Stimulated activated naive CD8-positive, alpha-beta T cell treated with anti-CD3 and anti-CD28 coated beads, Interleukin-15, amount 100 ng/mL, for 72 hours (primary cell): ENCODE measurements around the gene FN1.

Experiments used
- ATAC-seq: fragments of 150-1000 bp; cut with Tn5 transposase; 2 replicates; pipeline ENCODE4 v1.10.0; 2021; ENCODE audit warnings: mild to moderate bottlenecking, moderate library complexity
- DNase-seq, 2 donors: peaks; one replicate each; pipeline ENCODE4 v3.0.0; 2021 to 2022
- H3K27ac Mint-ChIP-seq, 2 donors: one replicate each; pipeline ENCODE4 v1.8.0; 2022; ENCODE audit warnings: mild to moderate bottlenecking in 2 of 2, mixed read lengths in 2 of 2, moderate library complexity in 2 of 2
- H3K27me3 Mint-ChIP-seq: one replicate; pipeline ENCODE4 v1.8.0; 2022; ENCODE audit warnings: mixed read lengths
- H3K4me1 Mint-ChIP-seq: one replicate; pipeline ENCODE4 v1.8.0; 2022; ENCODE audit warnings: mild to moderate bottlenecking, mixed read lengths
- H3K4me3 Mint-ChIP-seq, 2 donors: one replicate each; pipeline ENCODE4 v1.8.0; 2022; ENCODE audit warnings: mild to moderate bottlenecking in 2 of 2, mixed read lengths in 2 of 2, moderate library complexity in 1 of 2
- H3K9me3 Mint-ChIP-seq, 2 donors: one replicate each; pipeline ENCODE4 v1.8.0; 2022; ENCODE audit warnings: mixed read lengths in 2 of 2

The FN1 gene

DNA sequence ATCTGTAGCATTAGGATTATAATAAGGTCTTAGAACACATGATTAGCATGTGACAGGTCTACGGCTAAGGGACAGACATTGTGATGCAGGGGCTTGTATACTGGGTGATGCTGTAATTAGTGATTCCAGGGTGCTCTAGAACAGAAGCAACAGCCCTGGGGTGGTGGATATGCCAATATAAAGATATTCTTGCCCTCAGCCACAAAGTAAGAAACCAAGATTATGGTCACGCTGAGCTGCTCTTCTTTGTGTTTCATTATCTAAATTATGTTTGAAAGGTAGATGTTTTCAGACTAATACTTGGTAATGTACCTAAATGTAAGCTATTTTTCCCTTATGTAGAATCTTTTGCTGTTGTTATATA is 45.3 kb downstream of the FN1 start:
- ATAC-seq (no peak), DNase-seq (no peak)
- Mint-ChIP-seq H3K4me1 (no peaks in the 10 kb centered on the region), H3K9me3 (no peaks in the 10 kb centered on the region), H3K4me3 (no peak overlapping the region), H3K27ac (no peak overlapping the region), H3K27me3 (peaks cover 6% of the 10 kb centered on the region)

GRCh38 chr2:215388002-215388728 is 47.7 kb downstream of the FN1 start:
- Mint-ChIP-seq H3K27me3 (no peaks in the 10 kb centered on the region), H3K4me3 (no peak overlapping the region), H3K27ac (peak overlapping the region in 1 of 2 donors; percentile 14), H3K9me3 (no peaks in the 10 kb centered on the region), H3K4me1 (no peaks in the 10 kb centered on the region)
- ATAC-seq (no peak), DNase-seq (no peak)

DNA sequence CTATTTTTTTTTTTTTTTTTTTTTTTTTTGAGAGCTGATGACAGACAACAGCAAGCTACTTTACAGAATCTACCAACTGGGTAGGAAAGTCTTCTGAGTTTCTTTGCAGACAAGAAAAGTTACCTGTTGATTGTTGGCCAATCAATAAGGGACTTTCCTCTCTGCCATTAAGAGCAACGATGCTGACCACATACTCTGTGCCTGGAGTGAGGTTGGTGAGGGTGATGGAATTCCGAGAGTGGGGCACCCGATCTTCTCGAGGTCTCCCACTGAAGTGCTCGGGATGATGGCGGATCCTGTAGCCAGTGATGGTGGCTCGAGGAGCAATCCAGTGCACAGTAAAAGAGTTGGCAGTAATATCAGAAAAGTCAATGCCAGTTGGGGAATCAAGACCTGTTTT is 49.3 kb downstream of the FN1 start:
- no peaks in the 10 kb centered on the region for H3K4me1 Mint-ChIP-seq
- DNase-seq: no peak
- no peaks in the 10 kb centered on the region for H3K9me3 Mint-ChIP-seq
- H3K27ac Mint-ChIP-seq: no peak overlapping the region
- ATAC-seq: no peak
- no peak overlapping the region for H3K4me3 Mint-ChIP-seq
- H3K27me3 Mint-ChIP-seq: no peaks in the 10 kb centered on the region

DNA sequence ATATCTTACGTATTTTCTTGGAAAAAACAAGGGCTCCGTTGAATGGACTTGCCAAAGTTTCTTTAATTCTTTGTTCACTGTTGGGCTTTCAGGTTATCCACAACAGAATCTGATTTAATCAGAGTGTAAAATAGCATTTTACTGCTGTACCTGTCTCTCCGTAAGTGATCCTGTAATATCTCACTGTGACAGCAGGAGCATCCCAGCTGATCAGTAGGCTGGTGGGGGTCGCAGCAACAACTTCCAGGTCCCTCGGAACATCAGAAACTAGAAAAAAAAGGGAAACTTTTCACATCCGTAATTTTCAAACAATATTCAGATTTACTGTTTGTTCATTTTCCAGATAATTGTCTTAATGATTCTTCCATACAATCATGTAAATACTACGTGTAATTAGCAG is 51.2 kb downstream of the FN1 start:
- ATAC-seq: no peak
- no peaks in the 10 kb centered on the region for H3K27me3 Mint-ChIP-seq
- no peaks in the 10 kb centered on the region for H3K9me3 Mint-ChIP-seq
- H3K4me3 Mint-ChIP-seq: no peak overlapping the region
- H3K4me1 Mint-ChIP-seq: no peaks in the 10 kb centered on the region
- H3K27ac Mint-ChIP-seq: no peak overlapping the region
- DNase-seq: no peak

GRCh38 chr2:215383652-215384279 is 52.1 kb downstream of the FN1 start:
- no peak overlapping the region for H3K4me3 Mint-ChIP-seq
- no peaks in the 10 kb centered on the region for H3K9me3 Mint-ChIP-seq
- ATAC-seq (no peak), DNase-seq (no peak)
- no peaks in the 10 kb centered on the region for H3K4me1 Mint-ChIP-seq
- no peak overlapping the region for H3K27ac Mint-ChIP-seq
- no peaks in the 10 kb centered on the region for H3K27me3 Mint-ChIP-seq

DNA sequence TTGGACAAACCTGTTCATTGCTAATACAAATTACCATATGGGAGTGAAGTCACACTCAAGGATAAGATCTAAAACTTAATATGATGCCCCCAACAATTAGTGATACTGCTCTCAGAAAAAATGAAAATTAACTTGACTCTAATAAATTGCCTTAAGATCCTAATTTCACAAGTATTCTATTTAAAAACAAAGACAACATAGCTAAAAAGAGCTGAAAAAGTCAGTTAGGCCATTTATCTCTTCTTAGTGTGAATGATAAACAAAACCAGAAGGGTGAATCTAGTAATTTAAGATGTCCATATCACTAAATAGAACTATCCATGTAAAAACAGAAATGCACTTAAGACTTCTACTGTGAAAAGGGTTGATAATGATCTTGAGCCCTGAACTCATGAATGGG is 53.4 kb downstream of the FN1 start:
- ATAC-seq (no peak), DNase-seq (no peak)
- no peak overlapping the region for H3K27ac Mint-ChIP-seq
- no peaks in the 10 kb centered on the region for H3K4me1 Mint-ChIP-seq
- H3K27me3 Mint-ChIP-seq: no peaks in the 10 kb centered on the region
- no peak overlapping the region for H3K4me3 Mint-ChIP-seq
- no peaks in the 10 kb centered on the region for H3K9me3 Mint-ChIP-seq

DNA sequence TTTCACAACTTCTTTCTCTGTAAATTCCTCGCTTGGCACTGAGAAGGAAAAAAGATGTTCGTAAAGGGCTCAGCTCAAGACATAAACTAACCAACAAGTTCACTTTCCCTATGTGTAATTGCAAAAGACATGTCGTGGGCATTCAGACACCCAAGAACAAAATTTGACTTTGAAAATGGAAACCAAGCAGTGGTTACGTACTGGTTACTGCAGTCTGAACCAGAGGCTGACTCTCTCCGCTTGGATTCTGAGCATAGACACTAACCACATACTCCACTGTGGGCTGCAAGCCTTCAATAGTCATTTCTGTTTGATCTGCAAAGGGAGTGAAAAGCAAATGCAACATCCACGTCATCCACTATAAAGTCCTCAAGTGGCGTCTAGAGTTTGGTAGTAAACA is 53.9 kb downstream of the FN1 start:
- Mint-ChIP-seq H3K4me3 (no peak overlapping the region), H3K4me1 (no peaks in the 10 kb centered on the region), H3K27ac (no peak overlapping the region), H3K9me3 (no peaks in the 10 kb centered on the region), H3K27me3 (no peaks in the 10 kb centered on the region)
- ATAC-seq (no peak), DNase-seq (no peak)

- ATAC-seq (no peak), DNase-seq (no peak)
- H3K4me3 Mint-ChIP-seq: no peak overlapping the region
- H3K27ac Mint-ChIP-seq: no peak overlapping the region
- H3K4me1 Mint-ChIP-seq: no peaks in the 10 kb centered on the region
- no peaks in the 10 kb centered on the region for H3K9me3 Mint-ChIP-seq
- H3K27me3 Mint-ChIP-seq: no peaks in the 10 kb centered on the region
Observed at GRCh38 chr2:215380699-215381098, 55.2 kb downstream of the FN1 start.

DNA sequence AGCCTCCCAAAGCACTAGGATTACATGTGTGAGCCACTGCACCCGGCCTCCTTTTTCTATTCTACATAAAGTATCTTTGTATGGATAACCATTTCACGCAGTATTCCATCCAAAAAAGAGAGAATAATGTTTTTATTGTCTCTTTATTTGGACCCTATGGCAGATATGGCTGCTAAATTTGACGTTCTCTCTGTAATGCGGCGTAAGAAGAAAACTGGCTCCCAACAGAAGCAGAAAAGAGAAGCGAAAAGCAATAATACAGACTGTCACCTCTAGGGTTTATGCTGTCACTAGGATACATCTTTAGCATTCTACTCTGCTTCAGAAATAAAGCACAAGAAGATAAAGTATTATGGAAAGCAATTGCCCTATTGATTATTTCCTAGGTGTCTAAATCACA is 55.9 kb downstream of the FN1 start:
- ATAC-seq: no peak
- Mint-ChIP-seq H3K9me3 (no peaks in the 10 kb centered on the region), H3K4me3 (no peak overlapping the region)

DNA sequence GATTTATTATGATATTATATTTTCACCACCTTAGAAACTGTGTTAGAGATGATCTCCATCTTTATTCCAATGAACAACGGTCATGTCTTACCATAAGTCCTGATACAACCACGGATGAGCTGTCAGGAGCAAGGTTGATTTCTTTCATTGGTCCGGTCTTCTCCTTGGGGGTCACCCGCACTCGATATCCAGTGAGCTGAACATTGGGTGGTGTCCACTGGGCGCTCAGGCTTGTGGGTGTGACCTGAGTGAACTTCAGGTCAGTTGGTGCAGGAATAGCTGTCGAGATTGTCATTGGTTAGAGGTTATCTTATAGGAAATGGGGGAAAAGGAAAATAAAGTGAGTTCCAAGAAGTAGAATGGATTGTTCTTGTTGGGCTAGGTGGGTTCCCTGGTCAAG is 56.8 kb downstream of the FN1 start:
- DNase-seq: no peak
- no peak overlapping the region for H3K4me3 Mint-ChIP-seq
- ATAC-seq: no peak
- peaks cover 0 to 9% of the 10 kb centered on the region in 2 donors for H3K9me3 Mint-ChIP-seq
- H3K4me1 Mint-ChIP-seq: no peaks in the 10 kb centered on the region
- H3K27ac Mint-ChIP-seq: no peak overlapping the region
- H3K27me3 Mint-ChIP-seq: no peaks in the 10 kb centered on the region

More for the DNA sequence above, 55.9 kb downstream of the FN1 start:
- Mint-ChIP-seq H3K27ac (no peak overlapping the region), H3K27me3 (no peaks in the 10 kb centered on the region), H3K4me1 (no peaks in the 10 kb centered on the region)
- DNase-seq: no peak

GRCh38 chr2:215378045-215378444 is 57.8 kb downstream of the FN1 start:
- DNase-seq (no peak), ATAC-seq (no peak)
- no peak overlapping the region for H3K27ac Mint-ChIP-seq
- no peaks in the 10 kb centered on the region for H3K27me3 Mint-ChIP-seq
- H3K4me3 Mint-ChIP-seq: no peak overlapping the region
- no peaks in the 10 kb centered on the region for H3K4me1 Mint-ChIP-seq
- peaks cover 0 to 9% of the 10 kb centered on the region in 2 donors for H3K9me3 Mint-ChIP-seq

- DNase-seq (no peak), ATAC-seq (no peak)
- H3K27ac Mint-ChIP-seq: no peak overlapping the region
- H3K4me1 Mint-ChIP-seq: no peaks in the 10 kb centered on the region
- H3K9me3 Mint-ChIP-seq: peaks cover 0 to 9% of the 10 kb centered on the region in 2 donors
- no peaks in the 10 kb centered on the region for H3K27me3 Mint-ChIP-seq
- H3K4me3 Mint-ChIP-seq: no peak overlapping the region
Observed at GRCh38 chr2:215377283-215377682, 58.6 kb downstream of the FN1 start.

- Mint-ChIP-seq H3K27ac (no peak overlapping the region), H3K9me3 (peaks cover 0 to 9% of the 10 kb centered on the region in 2 donors), H3K4me3 (no peak overlapping the region), H3K27me3 (no peaks in the 10 kb centered on the region), H3K4me1 (no peaks in the 10 kb centered on the region)
- DNase-seq (no peak), ATAC-seq (no peak)
Observed at GRCh38 chr2:215376103-215376780, 59.6 kb downstream of the FN1 start.

DNA sequence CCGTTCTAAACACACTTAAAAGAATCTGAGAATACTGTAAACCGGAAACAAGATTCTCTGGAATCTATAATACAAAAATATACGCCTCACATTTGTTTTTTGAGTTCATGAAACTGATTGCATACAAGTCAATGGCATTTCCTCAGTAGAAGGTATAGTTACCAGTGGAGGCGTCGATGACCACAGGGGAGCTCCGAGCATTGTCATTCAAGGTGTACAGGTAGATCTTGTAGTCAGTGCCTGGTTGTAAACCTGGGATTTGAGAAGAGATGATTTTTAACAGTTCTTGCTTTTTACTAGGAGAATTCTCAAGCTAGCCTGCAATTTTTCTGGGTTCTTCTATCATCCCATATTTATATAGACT is 60.4 kb downstream of the FN1 start:
- Mint-ChIP-seq H3K27me3 (no peaks in the 10 kb centered on the region), H3K4me1 (no peaks in the 10 kb centered on the region), H3K27ac (no peak overlapping the region), H3K9me3 (peaks cover 0 to 9% of the 10 kb centered on the region in 2 donors), H3K4me3 (no peak overlapping the region)
- ATAC-seq (no peak), DNase-seq (no peak)

DNA sequence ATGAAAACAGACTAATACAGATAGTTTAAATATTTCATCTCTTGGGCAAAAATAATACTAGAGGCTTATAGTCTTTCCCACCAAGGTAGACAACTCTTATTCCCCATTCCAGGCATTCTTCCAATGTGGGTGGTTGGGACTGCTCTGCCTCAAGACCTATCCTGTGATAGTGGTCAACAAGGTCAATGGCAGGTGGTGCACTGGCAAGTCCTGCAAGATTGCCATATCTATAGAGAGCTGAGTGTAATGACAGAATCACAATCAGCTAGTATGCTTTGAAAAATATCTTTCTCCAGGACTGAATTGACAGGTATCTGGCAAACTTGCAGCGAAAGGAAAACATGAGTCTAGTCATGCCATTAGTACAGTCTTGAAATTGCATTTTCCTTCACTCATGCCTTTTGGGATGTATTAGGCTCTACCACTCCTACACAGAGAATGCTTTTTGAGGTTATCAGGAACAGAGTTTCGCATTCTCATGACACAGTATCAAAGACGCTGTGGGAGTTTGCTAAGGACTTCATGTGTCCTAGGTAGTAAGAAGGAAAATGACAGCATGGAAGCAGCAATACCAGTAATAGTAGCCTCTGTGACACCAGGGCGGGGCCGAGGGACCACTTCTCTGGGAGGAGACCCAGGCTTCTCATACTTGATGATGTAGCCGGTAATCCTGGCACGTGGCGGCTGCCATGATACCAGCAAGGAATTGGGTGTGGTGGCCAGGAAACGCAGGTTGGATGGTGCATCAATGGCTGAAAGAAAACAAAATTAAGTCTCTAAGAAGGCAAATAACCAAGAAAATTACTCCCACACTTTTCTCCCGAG is 61.0 kb downstream of the FN1 start:
- DNase-seq (no peak), ATAC-seq (no peak)
- H3K27ac Mint-ChIP-seq: peak overlapping the region in 1 of 2 donors; percentile 44
- no peaks in the 10 kb centered on the region for H3K27me3 Mint-ChIP-seq
- H3K4me1 Mint-ChIP-seq: no peaks in the 10 kb centered on the region
- peaks cover 0 to 9% of the 10 kb centered on the region in 2 donors for H3K9me3 Mint-ChIP-seq
- no peak overlapping the region for H3K4me3 Mint-ChIP-seq

- Mint-ChIP-seq H3K4me1 (no peaks in the 10 kb centered on the region), H3K27me3 (no peaks in the 10 kb centered on the region), H3K9me3 (peaks cover 0 to 9% of the 10 kb centered on the region in 2 donors), H3K27ac (no peak overlapping the region), H3K4me3 (no peak overlapping the region)
- no peak for ATAC-seq
- no peak for DNase-seq
Observed at GRCh38 chr2:215374002-215374401, 61.9 kb downstream of the FN1 start.
